ENCODE results near the gene INTS12.

Gene INTS12

DNA sequence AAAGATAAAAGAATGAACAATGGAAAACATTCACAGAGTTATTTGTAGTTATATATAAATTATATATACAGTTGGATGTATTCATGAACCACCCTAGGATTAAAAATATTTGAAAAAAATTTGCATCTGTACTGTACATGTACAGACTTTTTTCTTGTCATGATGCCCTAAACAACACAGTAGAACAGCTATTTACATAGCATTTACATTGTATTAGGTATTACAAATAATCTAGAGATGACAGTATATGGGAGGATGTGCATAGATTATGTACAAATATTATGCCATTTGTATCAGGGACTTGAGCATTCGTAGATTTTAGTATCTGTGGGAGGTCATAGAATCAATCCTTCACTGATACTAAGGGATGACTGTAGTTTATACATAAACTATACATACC lies 44.9 kb upstream of the INTS12 start (continued):
- TF ChIP-seq TSHZ2 (CRISPR knock-in tag; IDR thresholded peaks at IDR 0.05) (no peak), ZNF8 (CRISPR knock-in tag; IDR thresholded peaks at IDR 0.05) (no peak), ESRRG (CRISPR knock-in tag; IDR thresholded peaks at IDR 0.05) (no peak), TCF4 (CRISPR knock-in tag; IDR thresholded peaks at IDR 0.05; ENCODE audit: borderline replicate concordance) (no peak)

- ATAC-seq: no peak
- TF ChIP-seq ZNF8 (CRISPR knock-in tag; IDR thresholded peaks at IDR 0.05) (no peak), CSDC2 (CRISPR knock-in tag; IDR thresholded peaks at IDR 0.05) (no peak), TOX (CRISPR knock-in tag; IDR thresholded peaks at IDR 0.05; ENCODE audit: borderline replicate concordance) (no peak)
These were observed 43.3 kb upstream of the INTS12 start for GRCh38 chr4:105751718-105752299.

DNA sequence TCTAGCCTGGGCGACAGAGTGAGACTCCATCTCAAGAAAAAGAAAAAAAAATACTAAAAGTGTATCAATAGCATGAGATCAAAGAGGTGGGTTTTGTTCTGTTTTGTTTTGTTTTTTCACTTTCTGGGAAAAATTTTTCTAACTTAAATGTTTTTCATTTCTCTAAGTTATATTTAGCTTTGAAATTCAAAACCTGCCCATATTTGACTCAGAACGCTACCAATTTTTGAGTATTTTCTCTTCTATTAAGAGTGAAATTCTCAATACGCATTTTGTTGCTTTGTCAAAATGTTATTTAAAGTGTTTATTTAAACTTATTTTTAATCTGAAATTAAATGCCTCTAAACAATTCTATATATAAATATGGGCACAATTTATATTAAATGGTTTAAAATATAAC lies 39.7 kb upstream of the INTS12 start:
- ATAC-seq: no peak
- no peak for TF ChIP-seq ZFP30 (CRISPR knock-in tag; IDR thresholded peaks at IDR 0.05)
- TF ChIP-seq TSHZ2 (CRISPR knock-in tag; IDR thresholded peaks at IDR 0.05): no peak
- no peak for TF ChIP-seq ESRRG (CRISPR knock-in tag; IDR thresholded peaks at IDR 0.05)
- TF ChIP-seq TCF4 (CRISPR knock-in tag; IDR thresholded peaks at IDR 0.05; ENCODE audit: borderline replicate concordance): no peak
- TF ChIP-seq GLIS3 (CRISPR knock-in tag; IDR thresholded peaks at IDR 0.05): no peak
- TF ChIP-seq, protein P1, sequence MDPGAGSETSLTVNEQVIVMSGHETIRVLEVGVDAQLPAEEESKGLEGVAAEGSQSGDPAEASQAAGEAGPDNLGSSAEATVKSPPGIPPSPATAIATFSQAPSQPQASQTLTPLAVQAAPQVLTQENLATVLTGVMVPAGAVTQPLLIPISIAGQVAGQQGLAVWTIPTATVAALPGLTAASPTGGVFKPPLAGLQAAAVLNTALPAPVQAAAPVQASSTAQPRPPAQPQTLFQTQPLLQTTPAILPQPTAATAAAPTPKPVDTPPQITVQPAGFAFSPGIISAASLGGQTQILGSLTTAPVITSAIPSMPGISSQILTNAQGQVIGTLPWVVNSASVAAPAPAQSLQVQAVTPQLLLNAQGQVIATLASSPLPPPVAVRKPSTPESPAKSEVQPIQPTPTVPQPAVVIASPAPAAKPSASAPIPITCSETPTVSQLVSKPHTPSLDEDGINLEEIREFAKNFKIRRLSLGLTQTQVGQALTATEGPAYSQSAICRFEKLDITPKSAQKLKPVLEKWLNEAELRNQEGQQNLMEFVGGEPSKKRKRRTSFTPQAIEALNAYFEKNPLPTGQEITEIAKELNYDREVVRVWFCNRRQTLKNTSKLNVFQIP (CRISPR knock-in tag; IDR thresholded peaks at IDR 0.05; ENCODE audit: borderline replicate concordance, low read depth): no peak
- TF ChIP-seq TOX (CRISPR knock-in tag; IDR thresholded peaks at IDR 0.05; ENCODE audit: borderline replicate concordance): no peak
- no peak for TF ChIP-seq CSRNP3 (CRISPR knock-in tag; IDR thresholded peaks at IDR 0.05)
- no peak for TF ChIP-seq CREB5 (CRISPR knock-in tag; IDR thresholded peaks at IDR 0.05; ENCODE audit: low read depth)
- TF ChIP-seq RARB (CRISPR knock-in tag; IDR thresholded peaks at IDR 0.05): no peak
- no peak for TF ChIP-seq ZFP3 (CRISPR knock-in tag; IDR thresholded peaks at IDR 0.05)
- TF ChIP-seq ARNTL (CRISPR knock-in tag; IDR thresholded peaks at IDR 0.05; ENCODE audit: borderline replicate concordance, low read depth): no peak
- TF ChIP-seq ZNF8 (CRISPR knock-in tag; IDR thresholded peaks at IDR 0.05): no peak
- no peak for TF ChIP-seq PATZ1 (CRISPR knock-in tag; IDR thresholded peaks at IDR 0.05; ENCODE audit: borderline replicate concordance)
- no peak for TF ChIP-seq ISL1 (CRISPR knock-in tag; IDR thresholded peaks at IDR 0.05)
- TF ChIP-seq CSDC2 (CRISPR knock-in tag; IDR thresholded peaks at IDR 0.05): no peak
- TF ChIP-seq ZNF70 (CRISPR knock-in tag; IDR thresholded peaks at IDR 0.05): no peak
- TF ChIP-seq BACH2 (CRISPR knock-in tag; IDR thresholded peaks at IDR 0.05; ENCODE audit: borderline replicate concordance): no peak
- no peak for TF ChIP-seq ZC3H10 (CRISPR knock-in tag; IDR thresholded peaks at IDR 0.05)
- no peak for TF ChIP-seq OSR1 (CRISPR knock-in tag; IDR thresholded peaks at IDR 0.05)

Data from SK-N-SH treated with all-trans-retinoic acid at 6 μM for 48 hours (cell line).